NB4 (cell line): ENCODE measurements around the gene CYP51A1.

ENCODE experiments used
- CTCF ChIP-seq: IDR thresholded peaks from one replicate; pipeline ENCODE4 v1.5.1; 2012; ENCODE audit warnings: low read depth, low read length
- MAX ChIP-seq: IDR thresholded peaks from 2 replicates; pipeline ENCODE4 v1.6.1; 2011; ENCODE audit warnings: low read depth, low read length
- POLR2A ChIP-seq: IDR thresholded peaks from 2 replicates; pipeline ENCODE4 v1.6.1; 2011; ENCODE audit warnings: mild to moderate bottlenecking; ENCODE audit not compliant: insufficient read length; ENCODE audit errors: extremely low read depth

- no peak for TF ChIP-seq CTCF
- no peak for TF ChIP-seq POLR2A
- TF ChIP-seq MAX = no peak
Observed at GRCh38 chr7:92161271-92161670, 27.0 kb upstream of the CYP51A1 start.
